Suppressor macrophage (primary cell): ENCODE results near the gene CYTH1.

Source experiments
- DNase-seq, 4 experiments: peaks; one replicate each; pipeline ENCODE4 v3.0.0-alpha.2; 2020 to 2022

The CYTH1 gene

DNA sequence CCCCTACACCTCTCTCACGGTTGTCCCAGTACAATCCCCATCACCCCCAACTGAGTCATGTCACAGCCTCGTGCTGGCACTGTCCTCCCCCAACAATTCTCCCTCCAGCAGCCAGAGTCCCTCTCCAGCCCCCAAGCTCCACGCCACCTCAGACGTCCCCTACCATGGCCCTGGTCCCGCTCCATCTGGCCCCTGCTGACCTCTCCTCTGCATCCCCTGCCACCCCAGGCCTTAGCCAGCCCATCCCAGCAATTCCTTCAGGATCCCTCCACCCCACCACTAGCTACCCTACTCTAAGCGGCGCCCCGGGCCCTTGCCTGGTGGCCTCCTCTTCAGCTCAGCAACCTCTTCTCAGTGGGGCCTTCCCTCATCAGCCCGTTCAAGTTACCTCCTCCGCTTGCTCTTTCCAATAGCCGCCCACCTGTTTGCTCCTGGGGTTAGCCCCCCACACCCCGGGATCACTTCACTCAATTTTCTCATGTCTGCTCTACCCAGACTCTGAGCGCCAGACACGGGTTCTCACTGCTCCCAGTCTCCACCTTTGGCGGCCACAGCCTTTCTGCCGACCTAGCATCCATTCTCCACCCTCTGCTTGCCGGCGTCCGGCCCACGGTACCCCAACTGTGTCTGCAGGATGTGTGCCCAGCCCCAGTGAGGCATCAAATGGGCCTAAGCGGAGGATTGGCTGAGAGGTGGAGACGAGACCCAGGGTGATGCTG is 112.7 kb downstream of the CYTH1 start:
- DNase-seq: no peak

DNA sequence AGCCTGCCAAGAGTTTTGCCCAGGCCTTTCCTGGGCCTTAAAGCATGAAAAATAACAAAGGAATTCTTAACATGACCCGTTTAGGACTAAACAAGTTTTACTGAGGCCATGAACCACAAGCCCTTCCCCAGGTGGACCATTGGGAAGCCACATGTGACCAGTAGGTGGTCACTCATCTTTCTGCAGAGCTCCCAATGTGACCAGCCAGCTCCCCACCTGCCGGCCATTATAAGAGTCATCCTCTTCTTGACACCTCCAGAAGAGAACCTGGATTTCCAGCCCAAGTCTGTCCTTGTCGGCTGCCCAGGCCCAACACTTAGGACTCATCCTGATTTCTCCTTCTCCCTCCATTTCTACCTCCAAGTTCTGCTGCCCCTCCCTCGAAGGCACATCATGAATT is 113.2 kb downstream of the CYTH1 start:
- DNase-seq: no peak

DNA sequence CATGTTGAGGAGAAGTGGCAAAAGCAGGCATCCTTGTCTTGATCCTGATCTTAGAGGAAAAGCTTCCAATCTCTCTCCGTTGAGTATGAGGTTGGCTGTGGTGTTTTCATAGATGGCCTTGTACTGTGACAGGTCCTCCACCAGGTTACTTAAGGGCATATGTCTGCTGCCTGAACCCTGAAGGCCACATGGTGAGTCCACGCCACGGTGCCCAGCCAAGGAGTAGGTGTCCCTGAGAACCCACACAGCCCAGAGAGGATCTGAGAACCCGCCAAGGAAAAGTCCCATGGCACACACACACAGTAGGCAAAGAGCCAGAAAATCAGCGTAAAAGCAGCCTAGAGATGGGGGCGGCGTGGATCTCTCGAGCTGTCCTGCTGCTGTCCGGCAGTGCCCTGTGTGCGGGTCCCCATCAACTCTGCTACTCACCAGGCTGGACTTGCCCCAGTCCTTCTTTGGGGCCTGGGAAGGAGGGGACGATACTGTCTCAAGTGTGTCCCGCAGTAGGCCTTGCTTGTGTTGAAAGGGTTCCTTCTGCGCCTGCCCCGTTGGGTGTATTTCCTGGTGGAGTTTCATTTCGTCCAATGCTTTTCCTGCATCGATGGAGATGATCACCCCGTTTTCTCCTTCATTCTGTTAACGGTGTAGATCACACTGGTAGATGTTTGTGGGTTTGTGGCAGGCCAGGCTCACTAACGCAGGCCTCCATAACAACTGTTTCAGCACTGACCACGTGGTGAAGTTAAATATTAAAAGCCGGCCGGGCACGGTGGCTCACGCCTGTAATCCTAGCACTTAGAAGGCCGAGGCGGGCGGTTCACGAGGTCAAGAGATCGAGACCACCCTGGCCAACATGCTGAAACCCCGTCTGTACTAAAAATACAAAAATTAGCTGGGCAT is 114.1 kb downstream of the CYTH1 start:
- DNase-seq: no peak

DNA sequence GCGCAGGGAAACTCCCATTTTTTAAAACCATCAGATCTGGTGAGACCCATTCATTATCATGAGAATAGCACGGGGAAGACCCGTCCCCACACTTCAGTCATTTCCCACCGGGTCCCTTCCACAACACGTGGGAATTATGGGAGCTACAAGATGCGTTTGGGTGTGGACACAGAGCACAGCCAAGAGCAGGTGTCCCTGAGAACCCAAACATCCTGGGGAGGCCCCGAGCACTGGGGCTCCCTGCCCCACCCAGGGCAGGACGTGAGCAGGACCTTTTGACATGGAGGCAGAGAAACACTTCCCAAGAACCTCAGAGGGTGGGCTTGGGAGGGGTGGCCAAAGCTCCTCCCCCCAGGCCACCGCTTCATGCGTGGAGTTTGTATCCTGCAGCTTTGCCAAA is 115.0 kb downstream of the CYTH1 start:
- no peak for DNase-seq

DNA sequence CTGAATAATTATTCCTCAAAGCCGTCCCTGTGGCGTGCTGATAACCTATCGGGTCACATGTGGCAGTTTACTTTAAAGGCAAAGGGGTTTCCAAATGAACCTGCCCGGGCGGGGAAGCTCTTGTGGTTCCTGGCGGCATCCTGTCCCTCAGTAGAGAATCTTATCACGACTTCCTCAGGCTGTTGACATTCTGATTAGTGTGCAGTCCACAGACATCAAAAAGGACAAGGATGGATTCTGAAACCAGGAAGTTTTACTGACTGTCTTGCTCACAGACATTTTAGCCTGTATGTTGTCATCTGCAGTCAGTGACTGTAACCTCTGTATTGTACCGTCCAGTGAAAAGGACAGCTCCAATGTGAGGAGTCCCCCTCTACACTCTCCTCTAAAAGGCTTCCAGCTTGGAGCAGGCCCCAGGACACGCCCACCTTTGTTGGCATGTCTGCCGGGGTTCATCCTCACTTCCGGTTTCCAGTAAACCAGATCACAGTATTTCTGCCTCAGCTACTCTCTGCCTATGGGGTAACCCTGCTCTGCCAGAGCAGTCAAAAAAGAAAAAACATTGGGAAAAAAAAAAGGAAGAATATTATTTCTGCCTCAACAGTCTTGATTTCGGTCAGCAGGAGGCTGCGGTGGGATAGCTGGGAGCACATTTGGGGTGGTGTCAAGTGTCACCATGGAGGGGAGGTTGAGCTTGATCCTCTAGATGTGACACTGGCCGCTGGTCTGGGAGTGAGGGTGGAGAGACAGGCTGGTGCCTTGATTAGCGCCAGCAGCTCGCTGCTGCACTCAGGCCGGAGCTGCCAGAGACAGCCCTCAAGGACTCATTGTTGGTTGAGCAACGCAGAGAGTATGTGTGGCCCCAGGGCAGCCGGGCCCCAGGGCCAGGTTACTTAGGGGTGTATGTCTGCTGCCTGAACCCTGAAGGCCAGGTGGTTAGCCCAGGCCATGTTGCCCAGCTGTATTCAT is 115.8 kb downstream of the CYTH1 start:
- DNase-seq: peak; percentile 68 to 85 (median 83)

DNA sequence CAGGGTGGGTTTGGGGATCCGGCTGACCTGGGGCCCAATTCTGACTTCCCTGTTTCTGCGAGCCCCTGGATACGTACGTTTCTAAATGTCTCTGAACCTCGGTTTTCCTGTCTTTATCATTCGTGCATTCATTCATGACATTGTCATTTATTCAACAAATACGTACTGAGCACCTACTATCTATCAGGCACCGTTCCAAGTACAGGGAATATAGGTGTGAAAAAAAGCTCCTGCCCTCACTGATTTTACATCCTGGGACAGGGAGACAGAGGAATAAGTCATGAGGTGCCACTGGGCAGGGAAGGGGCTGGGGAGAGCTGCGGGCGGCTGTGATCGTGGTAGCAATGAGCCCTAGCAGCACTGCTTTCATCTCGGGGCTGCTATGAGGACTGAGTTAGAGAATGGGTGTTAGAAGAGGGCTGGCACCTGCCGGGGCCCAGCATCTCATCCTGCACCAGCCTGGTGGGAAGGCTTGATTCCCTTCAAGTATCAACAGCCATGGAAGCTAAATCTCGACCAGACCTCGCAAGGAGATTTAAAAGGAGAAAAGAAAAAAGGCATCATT is 116.6 kb downstream of the CYTH1 start:
- no peak for DNase-seq

DNA sequence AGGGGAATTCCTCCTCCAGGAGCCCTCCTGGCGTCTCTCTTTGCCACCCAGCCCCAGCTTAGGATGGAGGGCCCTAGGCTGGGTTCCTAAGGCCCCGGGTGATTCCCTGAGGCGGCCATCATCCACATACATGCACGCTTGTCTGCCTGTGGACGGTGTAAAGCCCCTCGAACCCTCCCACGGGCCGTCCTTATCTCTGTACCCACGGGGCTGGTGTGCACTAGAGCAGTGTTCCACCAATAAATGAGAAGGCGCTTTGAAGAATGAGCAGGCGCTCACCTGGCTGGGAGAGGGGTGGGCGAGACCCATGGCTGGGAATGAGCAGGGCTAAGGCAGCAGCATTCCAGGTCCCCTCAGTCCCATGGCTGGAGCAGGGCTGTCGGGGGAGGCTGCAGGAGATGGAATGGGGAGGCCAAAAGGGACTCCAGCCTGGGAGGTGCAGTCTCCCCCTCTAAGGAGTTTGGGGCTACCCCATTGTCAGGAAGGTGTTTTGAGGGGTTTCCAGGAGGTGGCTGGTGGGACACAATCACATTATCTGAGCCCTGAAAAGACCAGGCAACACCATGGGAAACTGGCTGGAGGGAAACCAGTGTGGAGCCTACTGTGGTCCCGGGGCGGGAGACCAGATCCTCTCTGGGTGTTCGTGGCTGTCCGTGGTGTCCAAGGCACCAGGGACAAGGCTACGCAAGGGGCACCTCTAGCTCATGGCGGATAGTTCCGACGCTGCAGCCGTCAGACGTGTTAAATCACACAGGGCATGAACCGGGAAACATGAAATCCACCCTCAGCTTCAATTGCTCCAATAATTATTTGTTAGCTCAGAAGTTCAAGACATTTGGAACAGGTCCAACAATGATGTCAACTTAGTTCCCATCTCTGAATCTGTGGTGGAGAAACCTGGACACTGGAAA is 117.3 kb downstream of the CYTH1 start:
- DNase-seq: peak; percentile 40 to 77 (median 59)

DNA sequence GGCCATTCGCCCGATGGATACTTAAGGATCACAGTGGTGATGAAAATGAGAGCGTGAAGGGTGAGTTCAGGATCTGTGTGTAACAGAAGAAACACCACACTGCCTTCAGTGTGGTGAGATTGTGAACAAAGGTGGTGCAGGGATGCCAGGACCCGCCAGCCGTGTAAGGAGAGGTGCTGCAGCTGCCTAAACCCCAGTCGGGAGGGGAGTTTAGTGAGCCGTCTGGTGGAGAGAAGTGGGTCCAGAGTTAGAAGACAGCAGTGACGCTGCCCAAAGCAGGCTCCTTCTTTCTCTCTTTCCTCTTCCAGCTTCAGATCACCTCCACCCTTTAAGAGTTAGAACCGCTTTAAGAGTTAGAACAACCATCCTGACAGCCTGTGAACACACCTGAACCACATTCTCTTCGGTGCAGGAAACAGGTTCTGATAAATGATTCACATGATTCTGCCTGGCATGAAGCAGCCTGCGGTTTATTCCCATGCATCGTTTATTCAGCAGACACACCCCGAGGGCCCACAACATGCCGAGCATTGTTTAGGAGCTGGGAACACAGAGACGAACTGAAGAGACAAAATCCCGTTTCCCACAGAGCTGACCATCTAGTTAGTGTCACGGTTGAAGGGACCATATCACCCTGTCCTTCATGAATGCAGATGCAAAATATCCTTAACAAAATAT is 120.8 kb downstream of the CYTH1 start:
- no peak for DNase-seq

DNA sequence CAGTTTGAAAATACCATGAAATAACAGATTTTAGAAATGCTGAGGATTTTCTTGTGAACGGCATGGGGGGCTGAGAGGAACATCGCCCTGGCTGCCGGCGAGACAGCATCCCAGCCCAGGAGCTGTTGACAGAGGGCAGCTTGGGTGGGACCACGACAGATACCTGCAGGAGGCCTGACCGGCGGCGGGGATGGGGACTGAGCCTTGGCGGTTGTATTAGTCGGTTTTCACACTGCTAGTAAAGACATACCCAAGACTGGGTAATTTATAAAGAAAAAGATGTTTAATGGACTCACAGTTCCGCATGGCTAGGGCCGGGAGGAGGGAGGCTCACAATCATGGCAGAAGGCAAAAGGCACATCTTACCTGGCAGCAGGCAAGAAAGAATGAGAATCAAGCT is 122.5 kb downstream of the CYTH1 start:
- DNase-seq: no peak

DNA sequence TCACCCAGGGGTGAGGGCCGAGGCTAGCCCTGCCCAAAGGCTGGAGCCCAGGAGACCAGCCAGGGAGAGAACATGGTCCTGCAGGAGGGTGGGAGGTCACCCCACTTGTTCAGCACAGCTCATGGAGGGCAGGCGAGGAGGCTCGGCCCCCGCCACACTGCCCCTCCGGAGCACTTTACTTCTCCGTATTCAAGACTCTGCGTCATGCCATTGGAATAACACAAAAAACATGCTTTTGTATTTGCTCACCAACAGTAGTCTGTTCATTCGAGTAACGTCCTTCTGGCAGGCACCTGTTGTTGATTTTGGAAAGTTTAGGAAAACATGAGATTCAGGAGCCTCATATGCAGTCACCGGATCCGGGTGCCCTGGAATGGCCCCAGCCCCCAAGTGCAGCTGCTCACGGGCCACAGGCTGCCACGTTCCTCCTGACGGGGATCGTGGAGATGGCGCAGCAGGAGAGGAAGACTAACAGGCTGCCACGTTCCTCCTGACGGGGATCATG is 123.7 kb downstream of the CYTH1 start:
- DNase-seq: no peak

DNA sequence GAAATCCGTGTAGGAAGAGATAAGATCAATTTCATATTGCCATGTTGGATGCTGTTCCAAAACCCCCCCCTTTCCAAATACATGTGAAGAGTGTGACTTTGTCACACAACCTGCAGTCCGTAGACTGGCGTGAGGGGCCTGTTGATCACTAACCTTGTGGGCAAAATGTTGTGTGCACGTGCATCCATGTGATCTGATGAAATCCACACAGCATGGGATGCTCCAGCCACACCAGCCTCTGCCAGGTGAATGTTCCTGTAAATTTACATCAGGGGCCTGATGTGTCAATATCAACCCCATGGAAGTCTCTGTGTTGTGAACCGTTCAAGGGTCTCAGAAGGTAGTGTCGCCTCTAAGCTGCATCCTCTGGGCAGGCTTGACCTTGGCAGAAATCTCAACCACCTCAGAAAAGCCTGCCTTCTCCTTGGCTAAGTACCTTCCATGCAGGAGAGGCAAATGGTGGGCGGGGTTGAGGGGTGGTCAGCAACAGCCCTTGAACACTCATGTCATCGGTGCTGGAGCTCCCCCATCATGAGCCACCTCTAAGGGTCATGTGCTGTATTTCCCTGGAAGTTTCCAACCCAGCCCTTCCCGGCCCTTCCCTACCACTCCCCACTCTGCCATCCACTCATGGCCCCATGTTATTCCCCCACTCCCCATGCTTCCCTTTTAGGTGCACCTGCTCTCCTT is 126.7 kb downstream of the CYTH1 start:
- no peak for DNase-seq

DNA sequence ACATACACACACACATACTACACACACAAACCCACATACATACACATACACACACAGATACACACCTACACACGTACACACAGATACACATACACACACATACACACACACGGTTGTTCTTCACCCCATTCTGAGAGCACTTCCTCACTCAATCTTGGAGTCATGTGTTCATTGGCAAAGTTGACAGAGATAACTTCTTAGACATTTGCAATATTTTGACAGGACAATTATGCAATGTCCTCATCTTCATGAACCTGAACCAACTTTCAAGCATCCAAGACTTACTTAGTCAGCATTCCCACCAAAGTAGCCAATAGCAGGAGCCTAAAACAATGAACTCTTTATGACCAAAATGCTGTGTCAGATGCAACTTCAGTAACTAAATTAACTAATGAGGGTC is 127.7 kb downstream of the CYTH1 start:
- peak in 3 of 4 experiments; percentile 43 to 62 (median 59) for DNase-seq

DNA sequence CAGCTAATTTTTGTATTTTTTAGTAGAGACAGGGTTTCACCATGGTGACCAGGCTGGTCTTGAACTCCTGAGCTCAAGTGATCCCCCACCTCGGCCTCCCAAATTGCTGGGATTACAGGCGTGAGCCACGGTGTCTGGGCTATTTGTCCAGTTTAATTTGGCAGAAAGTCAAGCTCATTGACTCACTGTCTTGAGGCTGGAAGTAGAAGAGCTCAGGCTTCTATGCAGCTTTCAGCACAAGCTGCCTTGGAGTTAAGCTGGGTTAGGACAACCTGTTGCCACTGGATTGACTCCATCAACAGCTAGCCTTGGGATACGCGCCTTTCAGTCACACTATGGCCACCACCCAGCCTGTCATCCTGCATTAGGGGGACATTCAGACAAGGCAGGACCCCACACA is 128.7 kb downstream of the CYTH1 start:
- peak in 3 of 4 experiments; percentile 40 to 71 (median 53) for DNase-seq

DNA sequence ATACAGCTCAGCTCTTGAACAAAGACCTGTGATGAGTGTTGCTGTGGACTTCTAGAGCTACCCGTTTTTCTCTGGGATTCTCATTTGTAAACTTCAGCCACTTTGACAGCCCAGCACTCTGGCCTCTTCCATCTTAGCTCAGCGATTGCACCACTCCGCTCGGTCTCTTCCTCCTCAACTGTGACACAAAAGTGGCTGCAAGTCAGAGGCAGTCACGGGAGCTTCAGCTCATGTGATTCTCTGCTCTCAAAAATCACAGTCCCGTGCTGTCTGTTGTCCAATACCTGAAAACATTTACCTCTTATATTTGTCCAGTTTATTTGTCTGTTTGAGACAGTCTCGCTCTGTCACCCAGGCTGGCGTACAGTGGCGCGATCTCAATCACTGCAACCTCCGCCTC is 129.2 kb downstream of the CYTH1 start:
- DNase-seq: peak in 3 of 4 experiments; percentile 87 to 95 (median 88)

DNA sequence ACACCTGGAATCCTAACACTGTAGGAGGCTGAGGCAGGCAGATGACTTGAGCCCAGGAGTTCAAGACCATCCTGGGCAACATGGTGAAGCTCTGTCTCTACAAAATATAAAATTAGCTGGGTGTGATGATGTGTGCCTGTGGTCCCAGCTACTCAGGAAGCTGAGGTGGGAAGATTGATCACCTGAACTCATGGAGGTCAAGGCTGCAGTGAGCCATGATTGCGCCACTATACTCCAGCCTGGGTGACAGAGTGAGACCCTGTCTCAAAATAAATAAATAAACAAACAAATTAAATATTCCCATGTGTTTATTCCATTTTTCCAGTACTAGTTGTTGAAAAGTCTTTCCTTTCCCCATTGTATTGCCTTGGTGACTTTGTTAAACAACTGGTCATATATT is 130.0 kb downstream of the CYTH1 start:
- no peak for DNase-seq

DNA sequence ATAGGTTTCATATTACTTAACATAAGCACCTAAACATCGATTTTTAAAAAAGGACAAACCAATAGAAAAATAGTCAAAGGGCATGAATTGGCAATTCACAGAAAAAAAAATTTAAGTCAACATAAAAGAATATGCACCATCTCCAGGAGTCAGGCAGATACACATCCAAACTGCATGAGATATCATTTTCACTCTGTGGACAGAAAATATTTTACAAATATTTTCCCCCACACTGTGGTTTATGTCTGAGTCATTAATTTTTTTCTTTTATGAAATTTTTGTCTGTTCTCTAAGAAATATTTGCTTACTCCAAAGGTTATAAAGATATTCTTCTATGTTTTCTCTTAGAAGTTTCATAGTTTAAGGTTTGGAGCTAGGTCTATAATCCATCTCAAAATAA is 130.5 kb downstream of the CYTH1 start:
- DNase-seq: no peak

DNA sequence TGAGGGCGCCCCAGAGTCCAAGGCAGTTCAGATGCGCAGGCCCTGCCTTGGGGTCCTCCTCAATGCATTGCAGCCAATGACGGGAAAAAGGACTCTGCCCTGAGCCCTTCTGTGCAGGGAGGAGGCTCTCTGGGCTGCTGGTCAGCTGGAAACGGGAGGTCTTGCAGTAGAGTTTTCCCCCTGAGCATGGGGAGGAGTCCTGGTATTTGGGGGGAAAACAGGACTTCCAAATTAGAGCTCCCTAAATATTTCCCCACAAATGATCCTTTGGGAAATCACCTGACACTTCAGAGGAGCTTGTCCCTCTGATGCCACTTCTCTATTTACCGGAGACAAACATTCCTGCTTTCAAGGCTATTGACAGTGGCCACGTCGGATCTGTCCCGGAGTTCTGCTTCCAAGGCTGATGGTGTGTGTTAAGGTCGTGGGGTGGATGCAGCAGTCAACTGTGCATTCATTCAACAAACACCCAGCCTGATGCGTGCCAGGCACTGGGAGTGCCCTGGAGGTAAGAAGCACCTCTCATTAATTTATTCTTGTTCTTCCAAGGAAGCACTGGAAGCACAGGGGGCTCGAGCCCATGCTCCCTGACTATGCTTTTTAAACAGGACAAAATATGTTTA is 131.9 kb downstream of the CYTH1 start:
- no peak for DNase-seq

DNA sequence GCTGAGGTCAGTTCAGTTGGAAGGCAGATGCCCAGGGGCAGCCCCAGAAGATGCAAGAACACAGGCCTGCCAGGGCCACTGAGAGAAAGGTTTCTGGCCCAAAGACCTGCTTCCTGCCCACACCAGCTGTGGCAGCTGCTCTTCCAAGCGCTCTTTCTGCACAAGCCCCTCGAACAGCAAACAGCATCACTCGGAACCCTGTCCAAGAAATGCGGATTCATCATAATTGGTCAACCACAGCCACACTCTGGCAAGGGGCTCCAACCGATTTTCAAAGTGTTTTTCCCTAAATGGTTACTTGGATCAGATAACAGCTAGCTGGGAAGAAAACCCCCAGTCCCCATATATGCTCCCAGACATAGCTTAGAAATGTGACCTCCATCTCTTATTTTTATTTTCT is 133.8 kb downstream of the CYTH1 start:
- no peak for DNase-seq

DNA sequence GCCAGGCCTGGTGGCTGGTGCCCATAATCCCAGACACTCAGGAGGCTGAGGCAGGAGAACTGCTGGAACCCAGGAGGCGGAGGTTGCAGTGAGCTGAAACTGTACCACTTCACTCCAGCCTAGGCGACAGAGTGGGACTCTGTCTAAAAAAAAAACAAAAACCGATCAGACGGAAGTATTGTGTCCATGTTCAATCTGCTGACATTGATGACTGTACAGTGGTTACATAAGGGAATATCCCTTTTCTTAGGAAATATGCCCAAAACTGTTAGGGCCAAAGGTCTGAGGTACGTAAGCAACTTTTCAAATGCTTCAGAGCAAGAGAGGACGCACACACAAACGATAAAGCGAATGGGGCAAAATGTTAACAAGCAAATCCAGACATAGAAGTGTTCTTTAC is 135.0 kb downstream of the CYTH1 start:
- peak; percentile 56 to 92 (median 78) for DNase-seq
